Measurements from ENCODE around the gene TRIM9.
"Not testable (repeated sequence)": the region's sequence is repeated elsewhere in the genome, so short reads cannot be mapped to it uniquely, and the experiment has no call there.

TRIM9 gene

GRCh38 chr14:51004801-51005526, 89.9 kb downstream of the TRIM9 start:
- in situ Hi-C loops (cut with HindIII; ENCODE audit: low pct_unique_long_range_greater_than_20kb, low sequenced_read_pairs) = no loop called here
- DNase-seq (ENCODE audit: low read depth in 1 of 2, low spot score in 1 of 2) = peak in 1 of 2 experiments; percentile 6
- TF ChIP-seq JUND (IDR thresholded peaks at IDR 0.05; ENCODE audit: low read depth) = no peak; the same call in 1 of the 2 replicates

GRCh38 chr14:51004352-51004800, 90.5 kb downstream of the TRIM9 start:
- in situ Hi-C loops (cut with HindIII; ENCODE audit: low pct_unique_long_range_greater_than_20kb, low sequenced_read_pairs) = no loop called here
- TF ChIP-seq JUND (IDR thresholded peaks at IDR 0.05; ENCODE audit: low read depth) = no peak
- peak; percentile 54 to 68 for DNase-seq (ENCODE audit: low read depth in 1 of 2, low spot score in 1 of 2)

- in situ Hi-C loops (cut with HindIII; ENCODE audit: low pct_unique_long_range_greater_than_20kb, low sequenced_read_pairs) = no loop called here
- TF ChIP-seq JUND (IDR thresholded peaks at IDR 0.05; ENCODE audit: low read depth) = no peak
- DNase-seq (ENCODE audit: low read depth in 1 of 2, low spot score in 1 of 2) = no peak
Observed at GRCh38 chr14:51002406-51002999, 92.4 kb downstream of the TRIM9 start.

GRCh38 chr14:51000566-51000965, 94.3 kb downstream of the TRIM9 start:
- TF ChIP-seq JUND (IDR thresholded peaks at IDR 0.05; ENCODE audit: low read depth) = no peak
- in situ Hi-C loops (cut with HindIII; ENCODE audit: low pct_unique_long_range_greater_than_20kb, low sequenced_read_pairs) = no loop called here
- no peak for DNase-seq (ENCODE audit: low read depth in 1 of 2, low spot score in 1 of 2)

GRCh38 chr14:50999726-51000125, 95.2 kb downstream of the TRIM9 start:
- TF ChIP-seq JUND (IDR thresholded peaks at IDR 0.05; ENCODE audit: low read depth) = no peak
- in situ Hi-C loops (cut with HindIII; ENCODE audit: low pct_unique_long_range_greater_than_20kb, low sequenced_read_pairs) = no loop called here
- DNase-seq (ENCODE audit: low read depth in 1 of 2, low spot score in 1 of 2) = peak in 1 of 2 experiments; percentile 61

- no peak for DNase-seq (ENCODE audit: low read depth in 1 of 2, low spot score in 1 of 2)
- in situ Hi-C loops (cut with HindIII; ENCODE audit: low pct_unique_long_range_greater_than_20kb, low sequenced_read_pairs) = no loop called here
- TF ChIP-seq JUND (IDR thresholded peaks at IDR 0.05; ENCODE audit: low read depth) = no peak
Observed at GRCh38 chr14:50998612-50999011, 96.3 kb downstream of the TRIM9 start.

- TF ChIP-seq JUND (IDR thresholded peaks at IDR 0.05; ENCODE audit: low read depth) = no peak
- DNase-seq (ENCODE audit: low read depth in 1 of 2, low spot score in 1 of 2) = peak in 1 of 2 experiments; percentile 15
- in situ Hi-C loops (cut with HindIII; ENCODE audit: low pct_unique_long_range_greater_than_20kb, low sequenced_read_pairs) = no loop called here
Observed at GRCh38 chr14:50997712-50998111, 97.2 kb downstream of the TRIM9 start.

- in situ Hi-C loops (cut with HindIII; ENCODE audit: low pct_unique_long_range_greater_than_20kb, low sequenced_read_pairs); DNase-seq (ENCODE audit: low read depth in 1 of 2, low spot score in 1 of 2): not testable (repeated sequence)
Observed at GRCh38 chr14:50994158-50994557, 100.7 kb downstream of the TRIM9 start.

GRCh38 chr14:50985859-50986331, 109.0 kb downstream of the TRIM9 start:
- no peak for DNase-seq (ENCODE audit: low read depth in 1 of 2, low spot score in 1 of 2)
- TF ChIP-seq JUND (IDR thresholded peaks at IDR 0.05; ENCODE audit: low read depth) = no peak
- in situ Hi-C loops (cut with HindIII; ENCODE audit: low pct_unique_long_range_greater_than_20kb, low sequenced_read_pairs) = no loop called here

- in situ Hi-C loops (cut with HindIII; ENCODE audit: low pct_unique_long_range_greater_than_20kb, low sequenced_read_pairs) = no loop called here
- TF ChIP-seq JUND (IDR thresholded peaks at IDR 0.05; ENCODE audit: low read depth) = no peak
- DNase-seq (ENCODE audit: low read depth in 1 of 2, low spot score in 1 of 2) = no peak
Observed at GRCh38 chr14:50985124-50985858, 109.6 kb downstream of the TRIM9 start.

GRCh38 chr14:50984036-50984710, 110.7 kb downstream of the TRIM9 start:
- TF ChIP-seq JUND (IDR thresholded peaks at IDR 0.05; ENCODE audit: low read depth) = no peak
- no peak for DNase-seq (ENCODE audit: low read depth in 1 of 2, low spot score in 1 of 2)
- in situ Hi-C loops (cut with HindIII; ENCODE audit: low pct_unique_long_range_greater_than_20kb, low sequenced_read_pairs) = no loop called here
